ENCODE data around the gene NTS. TPM values are rescaled to one million over a fixed set of nuclear protein-coding genes. Genes with fewer than 3 reads are reported as not detected.

NTS gene
- total and polyA plus RNA-seq, 2 of the 4 experiments (the other 2 are of a cell fraction): not detected

DNA sequence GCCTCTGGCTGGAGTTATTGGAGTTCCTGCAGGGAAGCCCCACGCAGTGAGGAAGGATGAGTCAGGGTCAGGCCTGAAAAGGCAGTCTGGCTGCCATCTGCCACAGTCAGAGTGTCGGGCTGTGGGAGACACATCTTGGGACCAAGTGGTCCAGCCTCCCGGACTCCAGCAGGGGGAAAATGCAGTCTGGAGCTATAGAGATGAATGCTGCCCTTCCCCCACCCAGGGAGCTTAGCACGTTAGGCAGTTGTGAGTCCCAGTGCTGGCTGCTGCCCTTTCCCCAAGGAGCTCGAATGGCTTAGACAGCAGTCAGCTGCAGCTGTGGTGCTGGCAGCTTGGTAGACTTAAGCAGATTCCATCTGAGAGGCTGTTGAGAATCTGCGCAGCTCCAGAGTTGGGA, 8.2 kb upstream of the NTS start:
- Histone ChIP-seq H2AFZ (replicated peaks; ENCODE audit: low read length, poor library complexity) (no peak overlapping the region), H3K56ac (ENCODE audit: extremely low read depth, insufficient read depth, low read length) (no peak overlapping the region), H2AK9ac (replicated peaks; ENCODE audit: low read depth, low read length, poor library complexity) (no peak overlapping the region), H2BK20ac (ENCODE audit: low read depth, low read length) (no peak overlapping the region), H3K4me2 (ENCODE audit: low read depth, low read length) (no peak overlapping the region), H2BK5ac (ENCODE audit: low read depth, low read length, poor library complexity, severe bottlenecking) (no peak overlapping the region), H4K8ac (ENCODE audit: low read depth in 2 of 2, low read length in 2 of 2) (no peak overlapping the region), H4K91ac (ENCODE audit: insufficient read depth, low read depth, low read length) (no peak overlapping the region), H3K4ac (ENCODE audit: low read depth, low read length) (no peak overlapping the region), H2BK120ac (ENCODE audit: low read depth, low read length) (no peak overlapping the region), H4K5ac (ENCODE audit: low read depth, low read length) (no peak overlapping the region), H2BK15ac (ENCODE audit: low read depth, low read length) (no peak overlapping the region), H3K27ac (ENCODE audit: insufficient read depth, low read length) (no peak overlapping the region), H3K14ac (replicated peaks; ENCODE audit: low read depth, low read length) (no peak overlapping the region), H3K18ac (ENCODE audit: low read depth, low read length) (no peak overlapping the region), H3K79me1 (ENCODE audit: low read depth in 1 of 2, low read length in 2 of 2) (no peaks in the 10 kb centered on the region), H2AK5ac (ENCODE audit: low read depth, low read length) (no peak overlapping the region), H3K9me1 (ENCODE audit: insufficient read depth, low read length) (no peaks in the 10 kb centered on the region), H3K4me1 (ENCODE audit: control insufficient read depth, insufficient read depth, low read length) (no peaks in the 10 kb centered on the region), H3K27me3 (ENCODE audit: control insufficient read depth, insufficient read depth, low read length) (no peaks in the 10 kb centered on the region), H4K20me1 (ENCODE audit: insufficient read depth, low read length) (no peaks in the 10 kb centered on the region), H3K36me3 (ENCODE audit: control insufficient read depth, insufficient read depth, low read length) (no peaks in the 10 kb centered on the region), H3K9ac (ENCODE audit: low read depth, low read length) (no peak overlapping the region), H3K9me3 (ENCODE audit: control insufficient read depth, insufficient read depth, low read length) (no peaks in the 10 kb centered on the region), H3K23ac (ENCODE audit: low read depth, low read length) (no peak overlapping the region), H3K4me3 (ENCODE audit: insufficient read depth, low read depth, low read length) (no peak overlapping the region)
- BruUV-seq (replicated peaks): no TSS peak
- TF ChIP-seq RFX5 (IDR thresholded peaks at IDR 0.05; ENCODE audit: low read depth, low read length) (no peak), SMC3 (IDR thresholded peaks at IDR 0.05; ENCODE audit: low read depth, low read length) (no peak)
- CTCF ChIA-PET: interaction anchor here (0.5 kb wide), 1 partner anchor 286 kb away, joined by 3 read pairs; no protein-coding TSS in a partner anchor
- POLR2A ChIA-PET (ENCODE audit: unreplicated experiment): no interaction called here
- dilution Hi-C loops (cut with HindIII; ENCODE audit: low sequenced_read_pairs, unreplicated experiment) (no loop called here), intact Hi-C loops (cut with micrococcal nuclease) (no loop called here), in situ Hi-C loops (cut with MboI; ENCODE audit: low sequenced_read_pairs) (loop anchor here (5.0 kb wide), 2 partner anchors 289 to 399 kb away; no protein-coding TSS in a partner anchor)
- WGBS, 2 experiments (ENCODE audit: extremely low coverage in 2 of 2, insufficient read length in 1 of 2): 100% methylated on average over 1 of the region's 6 CpGs; no CpG with 5 or more reads in 1 of the 2 experiments
- ATAC-seq (ENCODE audit: low read depth) (no peak), DNase-seq (no peak)

All from IMR-90 (cell line).